Tibial nerve (tissue), 4 donors: ENCODE measurements around the gene BRMS1. TPM values are rescaled to one million over a fixed set of nuclear protein-coding genes. Genes with fewer than 3 reads are reported as not detected.

ENCODE experiments used
- DNase-seq, 2 donors: peaks; one replicate each; pipeline ENCODE4 v3.0.0-alpha.2; 2019; ENCODE audit warnings: low spot score in 2 of 2
- H3K27ac ChIP-seq, 4 donors: fragments of 200-600 bp; sonication (generic) in 3 of 4; one replicate each; pipeline ENCODE4 v1.5.1; 2017 to 2019; ENCODE audit warnings: mild to moderate bottlenecking in 1 of 4
- H3K27me3 ChIP-seq, 2 donors: fragments of 200-600 bp; sonication (generic) in 1 of 2; one replicate each; pipeline versions ENCODE4 v1.5.1 to v1.6.0; 2017 to 2019
- H3K36me3 ChIP-seq, 3 donors: fragments of 200-600 bp; sonication (generic); one replicate each; pipeline ENCODE4 v1.5.1; 2018 to 2019
- H3K4me1 ChIP-seq, 4 donors: fragments of 200-600 bp; sonication (generic) in 3 of 4; one replicate each; pipeline ENCODE4 v1.5.1; 2017 to 2019
- H3K4me3 ChIP-seq, 4 donors: fragments of 200-600 bp; sonication (generic) in 3 of 4; one replicate each; pipeline ENCODE4 v1.5.1; 2017 to 2019; ENCODE audit warnings: mild to moderate bottlenecking in 1 of 4, moderate library complexity in 1 of 4
- H3K9me3 ChIP-seq, 4 donors: fragments of 200-600 bp; sonication (generic) in 3 of 4; one replicate each; pipeline ENCODE4 v1.5.1; 2017 to 2019
- CTCF ChIP-seq, 5 experiments: fragments of 200-600 bp in 3 of 5; fragments of 450-650 bp in 2 of 5; sonication (generic) in 3 of 5; IDR thresholded peaks; one replicate each; pipeline ENCODE4 v1.5.1; 2016 to 2019; ENCODE audit warnings: antibody characterized with exemption in 5 of 5, mild to moderate bottlenecking in 3 of 5, moderate library complexity in 2 of 5
- EP300 ChIP-seq, 2 donors: sonication (generic); formaldehyde crosslinking; IDR thresholded peaks; one replicate each; pipeline ENCODE4 v1.6.1; 2017; ENCODE audit warnings: antibody characterized with exemption in 2 of 2, mild to moderate bottlenecking in 1 of 2
- POLR2A ChIP-seq, 2 donors: fragments of 450-650 bp; IDR thresholded peaks; one replicate each; pipeline ENCODE4 v1.6.1; 2017; ENCODE audit warnings: antibody characterized with exemption in 2 of 2, mild to moderate bottlenecking in 2 of 2, moderate library complexity in 2 of 2
- WGBS, 2 donors: methylation state at CpG; one replicate each; pipeline ENCODE4 v1.1.5; 2018; 5-methylcytosine and 5-hydroxymethylcytosine counted together
- total RNA-seq, 4 donors: library from RNA; depleted of rRNA; stranded (reverse); fragments of >200 nt; gene quantifications; one replicate each; pipeline ENCODE4 v1.1.0, GENCODE V29; 2016

BRMS1 gene
- total RNA-seq, 4 donors from 2014 or later, result 27.2 to 44.7 (median 34.8) TPM

- WGBS, 2 donors, result 87% methylated on average over 21 to 25 of the region's 25 CpGs
- peaks cover 0 to 21% (median 7%) of the 10 kb centered on the region in 4 donors for H3K4me1 ChIP-seq
- H3K36me3 ChIP-seq, result no peaks in the 10 kb centered on the region
- H3K27ac ChIP-seq, result no peak overlapping the region
- H3K9me3 ChIP-seq, result no peaks in the 10 kb centered on the region
- H3K4me3 ChIP-seq, result no peak overlapping the region
- DNase-seq, result no peak
- peaks cover 0 to 55% of the 10 kb centered on the region in 2 donors for H3K27me3 ChIP-seq
- TF ChIP-seq CTCF (IDR thresholded peaks at IDR 0.05), result no peak
- no peak for TF ChIP-seq POLR2A (IDR thresholded peaks at IDR 0.05)
- TF ChIP-seq EP300 (IDR thresholded peaks at IDR 0.05), result no peak
Measured at GRCh38 chr11:66369073-66369894, 24.4 kb upstream of the BRMS1 start.

GRCh38 chr11:66368484-66368883 is 23.6 kb upstream of the BRMS1 start:
- Histone ChIP-seq H3K4me1 (peaks cover 0 to 21% (median 7%) of the 10 kb centered on the region in 4 donors), H3K36me3 (no peaks in the 10 kb centered on the region), H3K9me3 (no peaks in the 10 kb centered on the region), H3K4me3 (no peak overlapping the region), H3K27me3 (peaks cover 0 to 47% of the 10 kb centered on the region in 2 donors), H3K27ac (no peak overlapping the region)
- DNase-seq, result no peak
- TF ChIP-seq POLR2A (IDR thresholded peaks at IDR 0.05) (no peak), EP300 (IDR thresholded peaks at IDR 0.05) (no peak), CTCF (IDR thresholded peaks at IDR 0.05) (no peak)
- 81 to 88% methylated on average over 6 of the region's 6 CpGs for WGBS, 2 donors

- 90 to 92% methylated on average over 14 to 15 of the region's 15 CpGs for WGBS, 2 donors
- Histone ChIP-seq H3K9me3 (no peaks in the 10 kb centered on the region), H3K4me3 (no peak overlapping the region), H3K36me3 (no peaks in the 10 kb centered on the region), H3K27me3 (peaks cover 0 to 39% of the 10 kb centered on the region in 2 donors), H3K27ac (no peak overlapping the region), H3K4me1 (peaks cover 0 to 19% (median 7%) of the 10 kb centered on the region in 4 donors)
- no peak for TF ChIP-seq CTCF (IDR thresholded peaks at IDR 0.05)
- no peak for TF ChIP-seq EP300 (IDR thresholded peaks at IDR 0.05)
- no peak for TF ChIP-seq POLR2A (IDR thresholded peaks at IDR 0.05)
- no peak for DNase-seq
Measured at GRCh38 chr11:66367561-66368312, 22.8 kb upstream of the BRMS1 start.

GRCh38 chr11:66366844-66367477 is 22.1 kb upstream of the BRMS1 start:
- no peaks in the 10 kb centered on the region for H3K9me3 ChIP-seq
- peaks cover 0 to 11% (median 5%) of the 10 kb centered on the region in 4 donors for H3K4me1 ChIP-seq
- WGBS, 2 donors, result 91 to 98% methylated on average over 8 of the region's 8 CpGs
- DNase-seq, result no peak
- no peak overlapping the region for H3K27ac ChIP-seq
- H3K27me3 ChIP-seq, result peaks cover 0 to 31% of the 10 kb centered on the region in 2 donors
- H3K36me3 ChIP-seq, result peaks cover 0 to 2% (median 0%) of the 10 kb centered on the region in 3 donors
- no peak overlapping the region for H3K4me3 ChIP-seq
- TF ChIP-seq POLR2A (IDR thresholded peaks at IDR 0.05) (no peak), CTCF (IDR thresholded peaks at IDR 0.05) (no peak), EP300 (IDR thresholded peaks at IDR 0.05) (no peak)
